ENCODE results near the gene PGPEP1. TPM values are rescaled to one million over a fixed set of nuclear protein-coding genes. Genes with fewer than 3 reads are reported as not detected.
"Not testable (repeated sequence)": the region's sequence is repeated elsewhere in the genome, so short reads cannot be mapped to it uniquely, and the experiment has no call there.

PGPEP1 gene
- polyA plus RNA-seq, 3 donors = 21.3 to 33.2 (median 32.1) TPM

- no peak for DNase-seq
Observed at GRCh38 chr19:18390065-18390907, 49.9 kb downstream of the PGPEP1 start.

GRCh38 chr19:18391509-18392075, 51.2 kb downstream of the PGPEP1 start:
- no peak for DNase-seq

DNA sequence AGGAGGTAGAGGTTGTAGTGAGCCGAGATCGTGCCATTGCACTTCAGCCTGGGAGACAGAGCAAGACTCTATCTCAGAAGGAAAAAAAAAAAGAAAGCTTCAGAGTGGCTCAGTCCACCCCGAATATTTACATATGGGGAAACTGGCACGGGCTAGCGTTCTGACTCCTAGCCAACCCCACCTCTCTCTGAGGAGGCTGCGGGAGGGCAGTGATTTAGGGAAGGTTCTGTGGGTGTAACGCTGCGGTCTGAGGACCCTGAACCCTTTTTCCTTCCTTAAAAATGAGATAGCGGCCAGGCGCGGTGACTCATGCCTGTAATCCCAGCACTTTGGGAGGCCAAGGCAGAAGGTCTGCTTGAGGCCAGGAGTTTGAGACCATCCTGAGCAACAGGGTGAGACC, 52.0 kb downstream of the PGPEP1 start:
- no peak for DNase-seq

GRCh38 chr19:18392926-18393325, 52.5 kb downstream of the PGPEP1 start:
- no peak for DNase-seq

DNA sequence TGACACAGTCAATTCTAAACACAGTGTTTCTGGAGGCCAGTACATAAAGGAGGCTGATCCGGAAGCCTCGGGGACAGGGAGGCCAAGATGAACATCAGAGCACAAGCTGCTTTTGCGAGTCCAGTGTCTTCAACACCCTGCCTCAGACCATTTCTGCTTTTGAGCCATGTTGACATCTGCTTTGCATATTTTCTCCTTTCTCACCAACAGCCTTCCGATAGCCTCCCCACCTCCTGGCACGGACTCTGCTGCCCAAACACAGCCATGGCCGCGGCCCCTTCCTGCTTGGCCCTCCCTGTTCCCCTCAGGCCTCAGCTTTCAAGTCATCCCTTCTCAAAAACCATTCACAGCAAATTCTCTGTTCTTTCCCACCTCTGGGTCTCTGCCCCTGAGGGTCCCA, 53.4 kb downstream of the PGPEP1 start:
- no peak for DNase-seq

GRCh38 chr19:18396471-18397241, 56.3 kb downstream of the PGPEP1 start:
- no peak for DNase-seq

DNA sequence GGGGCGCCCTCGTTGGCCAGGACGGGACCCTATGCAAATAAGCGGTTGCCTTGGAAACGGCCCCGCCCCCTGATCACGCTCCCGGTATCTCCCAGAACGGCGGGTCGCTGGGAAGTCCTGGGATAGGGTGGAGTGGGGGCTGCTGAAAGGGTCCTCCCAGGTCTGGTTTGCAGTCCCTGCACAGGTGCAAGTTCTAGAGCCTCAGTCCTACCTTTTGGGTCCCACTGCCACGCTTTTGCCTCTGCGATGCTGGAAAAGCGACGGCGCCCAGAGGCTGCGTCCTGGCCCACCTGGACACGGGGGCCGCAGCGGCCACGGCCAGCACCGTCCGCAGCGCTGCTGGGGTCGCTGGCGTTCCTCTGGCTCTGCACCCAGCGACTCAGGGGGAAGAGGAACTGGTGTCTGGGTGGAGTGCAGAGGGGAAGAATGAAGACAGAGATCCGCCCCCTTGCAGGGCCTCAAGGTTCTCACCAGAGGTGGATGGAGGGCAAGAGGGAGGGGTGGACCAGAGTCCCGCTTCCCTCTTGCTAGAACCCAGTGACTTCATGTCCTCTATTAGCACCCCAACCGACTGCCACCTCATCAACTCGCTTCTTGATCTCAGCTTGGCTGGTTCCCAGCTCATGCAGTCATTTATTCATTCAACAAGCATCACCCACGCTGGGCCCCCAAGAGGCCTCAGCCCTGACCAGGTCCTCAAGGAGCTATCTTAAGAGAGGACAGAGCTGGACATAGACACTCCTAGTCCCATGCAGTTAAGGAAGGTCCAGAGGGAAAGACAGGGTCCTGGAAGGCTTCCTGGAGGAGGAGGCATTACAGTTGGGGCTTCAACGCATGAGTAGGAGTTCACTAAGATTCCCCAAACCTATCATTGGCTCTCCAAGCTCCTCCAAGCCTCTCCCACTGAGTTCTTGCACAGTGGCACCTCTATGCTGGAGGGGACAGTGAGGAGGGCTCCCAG, 57.1 kb downstream of the PGPEP1 start, which contains the start of gene LRRC25:
LRRC25 (minus strand) TSS at position 381 of the 961 bp plus-strand sequence. CDS start 659 bp downstream, outside the sequence.
- DNase-seq = no peak

DNA sequence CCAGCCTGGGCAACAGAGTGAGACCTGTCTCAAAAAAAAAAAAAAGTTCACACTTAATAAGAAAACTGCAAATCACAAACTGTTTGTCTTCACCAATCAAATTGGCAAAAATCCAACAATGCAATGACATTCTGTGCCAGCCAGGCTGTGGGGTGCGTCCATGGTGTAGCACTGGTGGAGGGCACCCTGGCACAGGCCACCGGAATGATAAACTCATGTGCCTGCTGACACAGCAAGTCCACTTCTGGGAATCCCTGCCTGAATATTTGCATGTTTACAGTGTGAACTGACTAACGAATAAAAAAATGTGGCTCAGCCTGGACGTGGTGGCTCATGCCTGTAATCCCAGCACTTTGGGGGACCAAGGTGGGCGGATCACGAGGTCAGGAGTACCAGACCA, 58.6 kb downstream of the PGPEP1 start:
- no peak for DNase-seq

GRCh38 chr19:18401580-18402112, 61.2 kb downstream of the PGPEP1 start:
- DNase-seq = no peak

- DNase-seq = not testable (repeated sequence)
Observed at GRCh38 chr19:18402455-18403248, 62.3 kb downstream of the PGPEP1 start.

DNA sequence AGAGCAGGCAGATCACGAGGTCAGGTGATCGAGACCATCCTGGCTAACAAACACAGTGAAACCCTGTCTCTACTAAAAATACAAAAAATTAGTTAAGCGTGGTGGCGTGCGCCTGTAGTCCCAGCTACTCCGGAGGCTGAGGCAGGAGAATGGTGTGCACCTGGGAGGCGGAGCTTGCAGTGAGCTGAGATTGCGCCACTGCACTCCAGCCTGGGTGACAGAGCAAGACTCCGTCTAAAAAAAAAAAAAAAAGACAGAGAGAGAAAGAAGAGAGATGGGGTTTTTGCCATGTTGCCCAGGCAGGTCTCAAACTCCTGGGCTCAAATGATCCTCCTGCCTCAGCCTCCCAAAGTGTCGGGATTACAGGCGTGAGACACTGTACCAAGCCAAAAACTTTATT, 65.4 kb downstream of the PGPEP1 start:
- DNase-seq = not testable (repeated sequence)

DNA sequence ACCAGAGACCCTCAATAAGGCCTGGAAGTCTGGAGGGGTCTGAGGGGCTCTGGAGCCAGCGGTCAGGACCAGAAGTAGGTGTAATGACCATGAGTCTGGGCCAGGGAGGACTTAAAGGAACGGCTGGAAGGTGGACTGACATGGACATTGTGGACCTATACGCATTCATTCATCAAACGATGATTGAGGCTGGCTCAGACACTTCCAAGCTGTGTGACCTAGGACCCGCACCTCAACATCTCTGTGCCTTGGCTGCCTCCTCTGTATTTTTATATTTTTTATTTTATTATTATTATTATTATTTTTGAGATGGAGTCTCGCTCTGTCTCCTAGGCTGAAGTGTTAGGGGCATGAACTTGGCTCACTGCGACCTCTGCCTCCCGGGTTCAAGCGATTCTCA, 66.4 kb downstream of the PGPEP1 start:
- DNase-seq = no peak

GRCh38 chr19:18408053-18408476, 67.7 kb downstream of the PGPEP1 start:
- no peak for DNase-seq

- no peak for DNase-seq
Observed at GRCh38 chr19:18412610-18413239, 72.3 kb downstream of the PGPEP1 start.

- DNase-seq = no peak
Observed at GRCh38 chr19:18414504-18415177, 74.2 kb downstream of the PGPEP1 start.

- peak; percentile 88 for DNase-seq
Observed at GRCh38 chr19:18415178-18415867, 74.9 kb downstream of the PGPEP1 start.

GRCh38 chr19:18416778-18417249, 76.4 kb downstream of the PGPEP1 start:
- DNase-seq = peak; percentile 94
